NCI-H510A treated with DMSO at 0.1 percent for 48 hours (cell line): ENCODE data around the gene KLHDC8B.
"Not testable (repeated sequence)": the region's sequence is repeated elsewhere in the genome, so short reads cannot be mapped to it uniquely, and the experiment has no call there.

Experiments used
- DNase-seq: peaks from one replicate; lab custom pipeline; 2025; lab: John Stamatoyannopoulos, UW

KLHDC8B gene

DNA sequence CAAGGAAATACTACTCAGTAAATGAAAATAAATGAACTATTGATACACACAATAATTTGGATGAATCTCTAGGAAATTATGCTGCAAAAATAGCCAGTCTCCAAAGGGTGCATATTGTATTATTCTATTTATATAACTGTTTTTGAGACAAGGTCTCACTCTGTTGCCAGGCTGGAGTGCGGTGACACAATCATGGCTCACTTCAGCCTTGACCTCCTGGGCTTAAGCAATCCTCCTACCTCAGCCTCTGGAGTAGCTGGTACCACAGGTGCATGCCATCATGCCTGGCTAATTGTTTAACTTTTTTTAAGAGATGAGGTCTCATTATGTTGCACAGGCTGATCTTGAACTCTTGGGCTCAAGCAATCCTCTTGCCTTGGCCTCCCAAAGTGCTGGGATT, 12.5 kb downstream of the KLHDC8B start:
- no peak for DNase-seq

GRCh38 chr3:49191741-49192140, 20.3 kb downstream of the KLHDC8B start:
- DNase-seq = no peak

DNA sequence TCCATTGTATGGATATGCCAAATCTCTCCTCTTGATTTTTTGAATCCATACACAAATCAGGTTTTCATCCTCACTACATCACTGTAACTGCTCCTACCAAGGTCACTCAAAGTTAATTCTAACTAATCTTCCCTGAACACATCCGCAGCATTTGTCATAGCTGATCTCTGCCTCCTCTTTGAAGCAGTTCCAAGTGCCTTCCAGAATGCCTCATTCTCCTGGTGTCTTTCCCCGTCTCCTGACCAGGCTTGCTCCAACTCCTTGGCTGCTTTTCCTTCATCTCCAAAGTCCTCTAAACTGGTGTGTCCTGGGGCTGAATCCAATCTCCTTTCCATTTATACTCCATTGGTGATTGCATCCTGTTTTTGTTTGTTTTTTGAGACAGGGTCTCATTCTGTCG, 26.8 kb downstream of the KLHDC8B start:
- DNase-seq = no peak

GRCh38 chr3:49198611-49199230, 27.3 kb downstream of the KLHDC8B start:
- DNase-seq = no peak

DNA sequence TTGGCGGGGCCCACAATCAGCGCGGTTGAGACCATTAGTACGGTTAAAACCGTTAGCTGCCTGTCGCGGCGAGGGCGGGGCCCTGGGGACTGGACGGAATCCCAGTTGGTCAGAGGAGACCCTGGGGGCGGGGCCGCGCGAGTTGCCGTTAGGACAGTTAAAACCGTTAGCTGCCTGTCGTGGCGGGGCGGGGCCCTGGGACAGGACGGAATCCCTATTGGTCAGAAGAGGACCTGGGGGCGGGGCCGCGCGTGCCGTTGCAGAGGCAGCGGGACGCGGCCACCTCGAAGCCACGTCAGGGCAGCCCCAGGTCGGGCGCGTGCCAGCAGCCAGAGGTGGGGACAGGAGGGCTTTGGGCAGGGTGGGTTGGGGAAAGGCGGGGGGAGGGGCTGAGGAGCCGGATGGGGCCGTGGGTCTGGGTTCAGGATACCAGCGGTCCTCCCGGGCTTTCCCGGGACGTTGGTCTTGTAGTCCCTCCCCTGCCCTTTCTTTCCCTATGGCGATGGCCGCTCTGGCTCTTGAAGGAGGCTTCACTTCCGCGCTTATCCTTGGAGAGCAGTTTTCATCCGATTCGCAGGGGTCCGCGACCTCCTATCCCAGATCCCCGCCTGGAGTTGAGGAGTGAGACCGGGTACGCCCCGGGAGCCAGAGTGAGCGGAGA, 28.0 kb downstream of the KLHDC8B start:
- no peak for DNase-seq

DNA sequence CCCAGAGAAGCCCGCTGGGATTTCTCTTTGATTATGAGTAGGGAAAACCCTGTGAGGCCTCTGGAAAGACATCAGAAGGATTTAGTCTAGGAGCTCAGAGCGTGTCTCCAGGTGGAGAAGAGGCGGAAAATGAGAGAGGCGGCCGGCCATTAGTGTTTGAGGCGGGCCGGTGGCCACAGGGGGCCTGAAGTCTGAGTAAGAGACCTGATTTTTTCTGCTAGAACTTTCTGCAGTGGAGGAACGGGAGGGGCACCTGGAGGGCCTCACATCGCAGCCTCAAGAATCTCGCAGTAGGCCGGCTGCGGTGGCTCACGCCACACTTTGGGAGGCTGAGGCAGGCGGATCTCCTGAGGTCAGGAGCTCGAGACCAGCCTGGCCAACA, 28.5 kb downstream of the KLHDC8B start:
- DNase-seq = no peak

DNA sequence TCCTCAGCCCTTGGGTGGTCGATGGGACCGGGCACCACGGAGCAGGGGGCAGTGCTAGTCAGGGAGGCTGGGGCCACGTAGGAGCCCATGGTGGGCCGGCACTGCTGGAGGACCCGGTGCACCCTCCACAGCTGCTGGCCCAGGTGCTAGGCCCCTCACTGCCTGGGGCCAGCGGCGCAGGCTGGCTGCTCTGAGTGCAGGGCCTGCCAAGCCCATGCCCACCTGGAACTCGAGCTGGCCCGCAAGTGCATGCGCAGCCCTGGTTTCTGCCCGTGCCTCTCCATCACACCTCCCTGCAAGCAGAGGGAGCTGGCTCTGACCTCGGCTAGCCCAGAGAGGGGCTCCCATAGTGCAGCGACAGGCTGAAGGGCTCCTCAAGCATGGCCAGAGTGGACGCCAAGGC, 42.1 kb downstream of the KLHDC8B start:
- no peak for DNase-seq

GRCh38 chr3:49213998-49214397, 42.6 kb downstream of the KLHDC8B start:
- no peak for DNase-seq

GRCh38 chr3:49216687-49217086, 45.3 kb downstream of the KLHDC8B start:
- not testable (repeated sequence) for DNase-seq

DNA sequence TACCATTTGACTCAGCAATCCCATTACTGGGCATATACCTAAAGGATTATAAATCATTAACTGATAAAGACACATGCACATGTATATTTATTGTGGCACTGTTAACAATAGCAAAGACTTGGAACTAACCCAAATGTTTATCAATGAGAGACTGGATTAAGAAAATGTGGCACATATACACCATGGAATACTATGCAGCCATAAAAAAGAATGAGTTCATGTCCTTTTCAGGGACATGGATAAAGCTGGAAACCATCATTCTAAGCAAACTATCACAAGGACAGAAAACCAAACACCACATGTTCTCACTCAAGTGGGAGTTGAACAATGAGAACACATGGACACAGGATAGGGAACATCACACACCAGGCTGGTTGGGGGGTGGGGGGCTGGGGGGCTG, 45.7 kb downstream of the KLHDC8B start:
- DNase-seq = not testable (repeated sequence)

- DNase-seq = no peak
Measured at GRCh38 chr3:49217688-49218470, 46.5 kb downstream of the KLHDC8B start.

DNA sequence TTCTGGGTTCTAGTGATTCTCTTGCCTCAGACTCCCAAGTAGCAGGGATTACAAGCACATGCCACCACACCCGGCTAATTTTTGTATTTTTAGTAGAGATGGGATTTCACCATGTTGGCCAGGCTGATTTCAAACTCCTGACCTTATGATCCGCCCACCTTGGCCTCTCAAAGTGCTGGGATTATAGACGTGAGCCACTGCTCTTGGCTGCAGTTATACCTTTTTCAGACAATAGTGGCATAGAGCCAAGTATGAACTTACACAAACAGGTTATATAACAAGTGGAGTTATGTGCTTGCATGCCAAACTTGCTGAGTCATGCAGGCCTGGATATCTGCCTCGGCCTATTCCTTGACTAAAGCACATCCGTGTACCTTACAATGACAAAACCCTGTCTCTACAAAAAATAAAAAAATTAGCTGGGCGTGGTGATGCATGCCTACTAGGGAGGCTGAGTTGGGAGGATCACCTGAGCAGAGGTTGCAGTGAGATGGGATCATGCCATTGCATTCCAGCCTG, 47.1 kb downstream of the KLHDC8B start:
- peak; percentile 21 for DNase-seq

- no peak for DNase-seq
Measured at GRCh38 chr3:49219132-49219531, 47.7 kb downstream of the KLHDC8B start.

- DNase-seq = not testable (repeated sequence)
Measured at GRCh38 chr3:49220985-49221563, 49.7 kb downstream of the KLHDC8B start.

- peak; percentile 3 for DNase-seq
Measured at GRCh38 chr3:49222002-49222401, 50.6 kb downstream of the KLHDC8B start.
